T-helper 1 cell treated with Interleukin-12 subunit alpha and Interleukin-12 subunit beta and Interleukin-4 antibody, amounts not matched to agents 30 ng/mL and 1 ng/mL, for 36 hours (primary cell): ENCODE results near the gene WFDC6. TPM values are rescaled to one million over a fixed set of nuclear protein-coding genes. Genes with fewer than 3 reads are reported as not detected.

ENCODE experiments used
- total RNA-seq: library from RNA; stranded (reverse); gene quantifications from 2 replicates; pipeline ENCODE4 v1.2.3, GENCODE V29; 2022

Gene WFDC6
- total RNA-seq, 1 donor from 2014 or later = not detected

Other genes starting within 250 kb of the WFDC6 start
- 0.17 TPM in 1 of 2 replicates, not detected in the other for gene RBPJL, start 232.6 kb downstream of the WFDC6 start, total RNA-seq
- 6.1 and 6.7 TPM in 2 replicates for gene MATN4, start 231.2 kb downstream of the WFDC6 start, total RNA-seq
- gene SDC4, start 191.1 kb downstream of the WFDC6 start, total RNA-seq = 89.7 and 90.4 TPM in 2 replicates
- gene SYS1, start 176.3 kb downstream of the WFDC6 start, total RNA-seq = 30.7 and 32.2 TPM in 2 replicates
- not detected in 2 replicates for gene TP53TG5, start 161.2 kb downstream of the WFDC6 start, total RNA-seq
- 19.6 and 22.5 TPM in 2 replicates for gene DBNDD2, start 131.2 kb downstream of the WFDC6 start, total RNA-seq
- 85.2 and 87.5 TPM in 2 replicates for gene PIGT, start 123.3 kb downstream of the WFDC6 start, total RNA-seq
- gene WFDC2, start 69.7 kb downstream of the WFDC6 start, total RNA-seq = 0.34 TPM in 1 of 2 replicates, not detected in the other
- not detected in 2 replicates for gene SPINT3, start 23.9 kb downstream of the WFDC6 start, total RNA-seq
- gene EPPIN, start 7.9 kb upstream of the WFDC6 start, total RNA-seq = not detected in 2 replicates
- not detected in 2 replicates for gene WFDC8, start 39.8 kb upstream of the WFDC6 start, total RNA-seq
- gene WFDC10A, start 90.3 kb upstream of the WFDC6 start, total RNA-seq = not detected in 2 replicates
- not detected in 2 replicates for gene WFDC9, start 91.8 kb upstream of the WFDC6 start, total RNA-seq
- not detected in 2 replicates for gene WFDC11, start 130.8 kb upstream of the WFDC6 start, total RNA-seq
- not detected in 2 replicates for gene WFDC13, start 162.6 kb upstream of the WFDC6 start, total RNA-seq
- gene WFDC10B, start 165.5 kb upstream of the WFDC6 start, total RNA-seq = not detected in 2 replicates
- not detected in 2 replicates for gene SPINT4, start 182.9 kb upstream of the WFDC6 start, total RNA-seq